NOMO-1 treated with DMSO at 0.1 percent for 48 hours (cell line): Measurements from ENCODE around the gene TENM4.

Experiments
- DNase-seq: peaks from one replicate; lab custom pipeline; 2025; ENCODE audit not compliant: unreplicated experiment; lab: John Stamatoyannopoulos, UW

The TENM4 gene

DNA sequence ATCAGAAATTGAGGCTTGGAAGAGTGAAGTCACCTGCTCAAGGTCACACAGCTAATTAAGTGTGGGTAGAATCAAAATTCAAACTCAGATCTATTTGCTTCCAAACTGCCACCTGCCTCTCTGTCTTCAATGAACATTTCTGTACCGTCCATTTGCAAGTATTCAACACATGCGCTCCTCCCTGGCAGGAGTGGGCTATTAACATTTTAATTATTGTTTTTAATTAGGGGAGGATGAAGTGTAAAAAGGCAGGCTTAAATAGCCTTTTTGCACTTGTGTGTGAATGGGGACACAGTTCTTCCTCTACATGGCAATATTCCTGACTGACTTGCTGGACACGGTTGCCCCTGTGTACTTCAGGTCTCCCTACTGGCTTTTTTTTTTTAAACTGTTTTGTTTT lies 751.7 kb downstream of the TENM4 start:
- no peak for DNase-seq

DNA sequence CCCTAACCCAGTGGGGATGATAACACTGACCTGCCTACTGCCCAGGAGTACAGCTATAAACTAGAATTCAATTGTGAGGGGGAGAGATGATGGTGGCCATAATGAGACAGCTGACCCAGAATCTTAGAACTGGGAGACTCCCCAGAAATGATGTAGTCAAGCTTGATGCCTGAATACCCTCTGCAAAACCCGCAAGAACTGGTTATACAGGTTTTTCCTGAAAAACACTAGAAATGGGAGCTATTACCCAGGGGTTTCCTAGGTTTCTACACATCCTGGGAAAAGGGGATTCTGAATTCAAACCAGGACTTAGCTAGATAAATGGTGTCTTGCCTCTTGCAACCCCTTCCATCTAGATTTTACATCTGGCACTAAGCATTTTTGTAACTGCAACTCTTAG lies 752.4 kb downstream of the TENM4 start:
- no peak for DNase-seq

DNA sequence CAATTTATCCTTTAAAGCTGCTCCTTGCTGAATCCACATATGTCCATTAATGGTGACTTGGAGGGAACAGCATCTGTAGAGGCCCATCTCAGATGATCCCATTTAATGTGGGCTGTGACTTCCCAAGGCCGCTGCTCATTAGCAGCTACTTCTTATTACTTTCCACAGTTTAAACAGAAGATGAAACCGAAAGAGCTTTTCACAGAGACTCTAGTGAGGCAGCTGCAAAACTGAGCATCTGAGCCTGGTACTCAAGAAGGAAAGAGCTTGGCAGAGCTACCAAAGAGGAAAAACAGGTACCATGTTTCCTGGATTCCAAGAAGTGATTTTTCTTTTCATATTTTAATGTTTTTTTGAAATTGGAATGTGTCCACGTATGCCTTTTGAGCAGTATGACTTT lies 755.7 kb downstream of the TENM4 start:
- DNase-seq, result no peak

DNA sequence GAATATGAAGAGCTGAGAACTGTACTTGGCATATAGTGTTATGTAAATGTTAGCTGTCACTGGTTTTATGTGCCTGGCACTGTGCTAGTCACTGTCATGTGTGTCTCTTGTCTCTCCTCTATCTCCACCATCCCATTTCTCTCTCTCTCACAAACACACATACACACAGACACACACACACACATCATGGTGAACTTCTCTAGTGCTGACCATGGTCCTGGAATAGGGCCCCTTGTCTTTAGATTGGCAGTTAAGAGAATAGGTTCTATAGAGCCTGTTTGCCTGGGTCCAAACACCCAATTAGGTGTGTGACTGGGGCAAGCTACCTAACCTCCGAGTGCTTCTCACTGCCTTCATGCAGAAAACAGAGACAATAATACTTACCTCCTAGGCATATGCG lies 756.5 kb downstream of the TENM4 start:
- no peak for DNase-seq

DNA sequence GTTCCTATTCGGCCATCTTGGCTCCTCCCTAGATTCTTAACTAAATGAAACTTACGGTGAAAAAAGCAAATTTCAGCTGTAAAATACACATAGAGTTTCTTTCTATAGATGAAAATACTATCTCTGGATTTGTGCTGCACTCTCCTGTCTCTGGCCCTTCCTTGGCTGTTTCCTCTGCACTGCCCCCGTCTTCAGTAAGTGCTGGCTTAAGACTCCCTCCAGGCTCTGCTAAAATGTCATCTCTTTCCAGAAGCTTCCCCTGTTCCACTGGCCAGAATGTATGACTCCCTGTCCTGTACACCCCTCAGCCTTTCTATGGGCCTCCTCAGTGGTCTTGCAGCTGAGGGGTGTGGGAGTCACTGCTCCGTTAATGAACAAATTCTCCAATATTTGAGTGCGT lies 757.1 kb downstream of the TENM4 start:
- no peak for DNase-seq

DNA sequence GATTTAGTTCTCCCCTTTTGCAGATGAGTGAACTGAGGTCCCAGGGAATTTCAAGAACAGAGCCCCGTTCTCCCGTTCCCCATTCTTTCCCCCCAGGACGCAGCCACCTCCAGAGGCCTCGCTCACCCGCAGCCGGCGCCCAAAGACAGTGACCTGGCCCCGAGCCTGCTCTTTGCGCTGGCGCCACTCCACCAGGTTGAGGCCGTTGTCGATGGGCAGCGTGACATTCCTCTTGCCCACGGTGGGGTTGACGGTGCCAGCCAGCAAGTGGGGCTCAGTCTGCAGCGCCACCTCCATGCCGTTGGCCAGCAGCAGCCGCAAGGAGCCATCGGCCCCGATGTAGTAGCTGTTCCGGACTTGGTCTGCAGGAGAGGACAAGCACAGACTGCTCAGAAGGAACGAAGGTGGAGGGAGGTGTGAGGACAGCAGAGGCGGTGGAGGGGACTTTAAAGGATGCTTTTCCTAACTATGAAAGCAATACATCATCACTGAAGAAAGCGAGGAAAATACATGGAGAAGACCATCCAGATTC lies 764.7 kb downstream of the TENM4 start:
- no peak for DNase-seq

DNA sequence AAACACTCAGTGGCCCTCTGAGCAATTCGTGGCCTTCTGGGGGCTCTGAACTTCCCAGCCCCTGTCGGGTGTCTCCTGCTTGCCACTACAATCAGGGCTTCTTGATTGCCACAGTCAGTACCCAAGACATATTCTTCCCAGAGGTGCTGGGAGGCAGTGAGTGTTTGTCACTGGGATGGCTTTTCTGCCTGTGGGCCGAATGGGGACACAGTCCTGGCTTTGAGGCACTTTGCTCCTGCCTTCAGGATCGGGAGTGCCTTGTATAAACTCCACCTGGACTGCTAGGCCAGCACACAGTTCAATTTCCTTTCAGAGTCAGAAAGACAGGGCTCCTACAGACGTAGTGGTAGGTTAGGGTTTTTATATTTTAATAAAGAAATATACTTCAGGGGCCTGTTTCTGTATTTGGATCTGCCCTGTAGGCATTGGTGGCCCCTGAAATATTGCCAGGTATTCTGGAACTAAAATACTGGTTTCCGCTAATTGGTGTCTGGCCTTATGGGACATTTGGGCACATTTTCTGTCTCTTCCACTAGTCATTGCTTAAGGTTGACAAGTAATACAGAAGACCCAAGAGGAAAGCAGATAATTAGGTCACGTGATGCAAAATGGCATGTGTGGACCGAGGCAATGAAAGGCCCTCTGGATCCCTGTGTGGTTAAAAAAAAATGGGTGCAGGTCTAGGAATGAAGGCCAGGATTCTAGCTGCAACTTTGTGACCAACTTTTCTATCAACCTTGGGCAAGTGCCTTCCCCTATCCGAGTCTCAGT lies 767.8 kb downstream of the TENM4 start:
- DNase-seq, result no peak

DNA sequence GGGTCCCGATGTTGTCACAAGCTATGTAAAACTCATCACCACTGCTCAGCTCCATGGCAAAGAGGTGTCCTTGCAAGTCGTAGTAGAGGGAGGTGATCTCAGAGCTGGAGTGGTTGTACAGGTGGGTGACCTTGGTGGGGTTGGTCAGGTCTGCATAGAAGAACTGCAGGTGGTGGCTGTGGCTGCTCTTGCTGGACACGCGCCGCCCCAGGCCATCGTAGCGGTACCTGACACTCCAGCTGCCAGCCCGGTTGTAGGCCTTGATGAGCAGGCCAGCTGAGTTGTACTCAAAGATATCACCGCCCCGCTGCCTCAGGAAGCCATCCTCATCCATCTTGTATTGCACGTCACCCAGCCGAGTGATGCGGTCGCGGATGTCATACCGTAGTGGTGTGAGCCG lies 771.6 kb downstream of the TENM4 start:
- no peak for DNase-seq

DNA sequence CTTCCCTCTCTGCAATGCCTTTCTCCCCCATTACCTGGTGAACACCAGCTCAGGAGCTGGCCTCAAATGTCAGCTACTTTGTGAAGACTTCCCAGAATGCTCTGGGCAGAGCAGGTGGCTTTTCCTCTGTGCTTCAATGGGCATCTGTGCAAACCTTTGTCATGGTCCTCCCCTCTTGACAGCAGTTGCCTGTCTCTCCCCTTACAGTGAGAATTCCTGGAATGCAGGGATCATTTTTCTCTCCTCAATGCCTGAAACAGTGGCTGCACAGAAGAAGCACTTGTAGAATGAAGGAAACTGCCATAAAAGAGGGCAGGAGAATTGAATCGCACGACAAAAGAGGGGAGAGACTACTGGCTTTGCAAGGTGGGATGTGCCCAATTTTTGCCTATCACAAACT lies 773.4 kb downstream of the TENM4 start:
- no peak for DNase-seq

DNA sequence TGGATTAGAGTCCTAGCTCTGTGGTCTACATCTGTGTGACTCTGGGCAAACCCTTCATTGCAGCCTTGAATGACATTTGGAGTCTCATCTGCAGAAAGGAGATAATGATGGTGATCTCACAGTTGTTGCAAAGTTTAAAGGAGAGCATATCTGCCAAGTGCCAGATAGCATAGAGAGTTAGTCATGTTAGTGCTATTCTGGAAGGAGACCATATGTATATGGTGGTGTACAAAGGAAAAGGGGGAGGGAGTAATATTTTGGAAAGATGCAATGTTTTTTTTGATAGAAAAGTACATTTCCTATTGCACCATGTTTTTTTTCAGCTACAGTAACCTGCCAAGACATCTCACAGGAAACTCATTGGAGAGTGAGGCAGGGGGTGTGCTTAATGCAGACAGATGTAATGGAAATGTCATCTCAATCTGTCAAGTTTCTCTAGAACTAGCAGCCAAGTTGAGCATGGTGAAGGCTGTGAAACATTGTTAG lies 774.1 kb downstream of the TENM4 start:
- no peak for DNase-seq

DNA sequence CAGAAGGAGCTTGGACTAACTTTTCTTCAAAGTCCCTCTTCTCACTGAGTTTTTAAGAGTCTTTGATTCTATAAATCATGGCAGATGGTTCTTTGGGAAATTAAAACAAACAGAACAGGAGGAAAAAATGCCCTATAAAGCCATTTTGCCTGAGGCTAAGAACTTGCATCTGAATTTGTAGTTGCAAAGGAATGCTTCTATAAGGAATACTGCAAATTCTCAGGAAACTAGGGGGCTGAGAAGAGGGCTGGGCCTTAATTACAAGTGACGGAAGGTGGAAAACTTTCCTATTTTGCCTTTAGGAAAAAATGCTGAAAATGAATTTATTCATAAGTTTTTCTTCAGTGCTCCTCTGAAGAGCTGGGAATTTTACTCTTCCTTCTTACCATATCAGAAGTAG lies 776.2 kb downstream of the TENM4 start:
- DNase-seq, result no peak

DNA sequence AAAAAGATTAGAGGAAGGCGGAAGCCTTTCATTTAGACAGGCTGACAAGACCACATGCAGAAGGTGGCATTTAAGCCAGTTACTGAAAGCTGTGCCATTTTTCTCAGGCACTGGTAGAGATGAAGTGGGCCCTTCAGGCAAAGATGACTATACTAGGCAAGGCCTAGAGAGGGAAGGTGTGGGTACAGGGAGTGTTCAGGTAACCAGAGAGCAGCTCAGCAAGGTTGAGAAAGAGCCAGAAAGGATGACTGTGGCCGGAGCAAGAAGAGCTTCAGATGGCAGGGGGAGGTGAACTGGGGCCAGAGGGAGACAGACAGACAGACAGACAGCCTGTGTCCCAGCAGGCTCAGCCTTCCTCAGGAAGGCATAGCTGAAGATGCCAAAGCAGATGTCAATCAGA lies 778.0 kb downstream of the TENM4 start:
- no peak for DNase-seq

DNA sequence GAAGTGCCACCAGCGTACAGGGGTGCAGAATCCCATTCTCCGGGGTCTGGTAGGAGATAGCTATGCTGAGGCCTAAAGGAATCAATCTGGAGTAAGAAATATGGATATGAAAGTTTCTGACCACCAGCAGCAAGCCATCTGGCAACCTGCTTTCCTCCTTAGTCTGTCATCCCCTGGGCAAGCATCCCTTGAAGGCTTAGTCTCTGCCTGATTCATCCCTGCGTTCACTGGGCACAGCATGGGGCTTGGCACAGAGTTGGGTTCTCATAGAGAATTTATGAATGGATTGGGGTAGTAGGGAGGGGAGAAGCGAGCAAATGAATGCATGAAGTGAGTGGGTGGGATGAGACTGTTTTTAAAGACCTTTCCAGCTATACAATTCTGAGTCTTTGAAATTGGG lies 780.4 kb downstream of the TENM4 start:
- DNase-seq, result no peak

DNA sequence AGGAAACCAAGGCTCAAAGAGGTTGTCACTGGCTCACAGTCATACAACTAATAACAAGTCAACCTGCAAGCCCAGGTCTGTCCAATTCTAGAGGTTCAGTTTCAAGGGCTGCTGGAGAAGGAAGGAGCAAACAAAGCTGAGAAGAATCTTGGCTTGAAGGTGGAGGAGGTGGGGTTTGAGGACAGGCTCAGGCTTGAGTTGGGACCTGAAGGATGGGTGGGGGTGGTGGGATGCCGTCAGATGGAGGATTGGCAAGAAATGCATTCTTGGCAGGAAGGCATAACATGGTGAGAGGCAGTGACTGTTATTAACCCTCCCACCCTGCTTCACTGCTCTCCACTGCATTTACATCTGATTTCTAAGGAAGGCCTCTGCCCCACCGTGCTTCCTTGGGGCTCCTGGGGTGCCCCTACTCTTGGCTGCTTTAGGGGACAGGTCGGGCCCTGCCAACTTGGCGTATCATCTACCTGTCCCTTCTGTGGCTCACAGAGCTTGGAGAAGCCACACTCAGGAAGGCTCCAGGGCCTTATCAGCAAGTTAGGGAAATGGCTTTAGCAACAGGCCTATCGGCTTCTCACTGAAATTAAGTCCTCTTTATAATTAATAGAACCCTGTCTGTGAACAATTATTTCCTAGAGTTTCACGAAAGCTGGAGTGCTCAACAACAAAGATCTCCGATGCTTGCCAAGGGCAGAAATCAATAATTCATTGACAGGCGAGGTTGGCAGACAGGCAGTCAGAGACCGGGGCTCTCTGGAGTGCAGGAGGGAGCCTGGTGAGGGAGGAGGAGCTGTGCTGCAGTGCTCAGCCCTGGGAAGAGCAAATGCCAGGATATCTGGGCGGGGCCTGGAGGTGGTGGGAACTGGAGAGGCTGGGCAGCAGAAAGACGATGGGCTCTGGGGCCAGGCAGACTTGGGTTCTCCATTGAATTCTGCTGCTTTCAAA lies 781.2 kb downstream of the TENM4 start:
- no peak for DNase-seq

DNA sequence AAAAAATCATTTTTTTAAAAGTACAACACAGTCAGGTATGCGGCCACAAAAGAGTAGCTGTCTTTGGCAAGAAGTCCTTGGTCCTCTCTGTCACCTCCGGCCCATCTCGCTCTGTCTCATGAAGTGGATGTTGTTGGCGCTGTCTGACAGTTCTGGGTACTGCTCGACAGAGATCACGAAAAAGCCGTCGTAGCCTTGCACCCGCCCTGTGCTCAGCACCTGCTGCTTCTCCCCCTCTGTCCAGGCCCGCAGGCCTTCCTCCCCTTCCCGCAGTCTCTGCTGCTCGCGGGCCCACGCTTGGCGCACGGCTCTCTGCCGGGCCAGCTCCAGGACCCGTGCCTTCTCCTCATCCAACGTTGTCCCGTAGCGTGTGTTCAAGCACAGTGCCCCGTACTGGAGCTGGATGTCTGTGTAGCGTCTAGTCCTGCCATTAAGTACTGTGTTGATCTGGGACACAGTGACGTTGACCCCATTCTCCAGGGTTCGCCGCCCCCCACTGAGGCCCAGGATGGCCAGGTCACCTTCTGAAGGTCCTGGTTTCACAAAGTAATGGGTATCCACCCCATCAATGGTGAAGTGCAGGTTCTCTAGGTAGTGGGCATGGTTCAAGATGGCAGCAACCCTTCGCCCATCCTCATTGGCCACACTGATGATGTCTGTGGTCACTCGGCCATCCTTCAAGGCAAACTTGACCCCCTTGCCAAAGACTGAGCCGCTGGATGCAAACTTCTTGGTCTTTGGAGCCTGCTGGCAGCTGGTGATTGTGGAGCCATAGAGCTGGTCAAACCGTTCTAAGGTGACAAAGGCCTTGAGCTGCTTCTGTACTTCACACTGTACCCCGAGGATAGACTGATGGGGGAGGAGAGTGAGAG lies 782.6 kb downstream of the TENM4 start:
- DNase-seq, result no peak

DNA sequence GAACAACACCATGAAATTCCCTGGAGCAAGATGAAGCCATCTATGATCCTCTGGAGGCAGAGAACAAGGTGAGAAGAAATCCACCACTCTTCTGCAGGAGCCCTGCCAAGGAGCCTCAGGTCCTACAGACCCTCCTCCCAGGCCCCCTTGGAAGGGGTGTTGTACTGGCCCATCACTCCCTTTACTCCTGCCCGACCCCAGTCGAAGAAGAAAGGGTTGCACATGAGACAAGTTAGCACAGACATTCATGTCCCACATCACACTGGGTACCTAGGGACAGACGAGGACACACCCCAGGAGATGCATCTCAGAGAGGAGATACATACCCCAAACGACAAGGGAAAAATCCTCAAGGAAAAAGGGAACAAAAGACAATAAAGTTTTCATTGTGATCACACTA lies 783.4 kb downstream of the TENM4 start:
- DNase-seq, result no peak

DNA sequence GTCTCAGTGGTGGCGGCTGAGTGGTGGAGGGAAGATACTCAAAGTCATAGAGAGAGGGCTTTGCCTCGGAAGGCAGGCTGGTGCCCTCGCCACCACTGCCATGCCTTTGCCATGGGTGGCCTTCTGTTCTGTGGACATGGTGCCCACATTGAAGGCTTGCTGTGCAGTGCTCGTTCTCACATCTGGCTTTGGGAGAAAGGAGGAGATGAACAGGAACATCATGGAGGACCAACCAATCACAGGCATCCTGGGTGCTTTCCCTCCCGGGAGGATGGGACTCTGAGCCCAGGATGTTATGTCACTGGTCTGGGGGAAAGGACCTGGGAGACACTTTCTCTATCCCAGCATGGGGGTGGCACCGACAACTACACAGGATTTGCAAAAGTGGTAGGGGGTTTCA lies 783.8 kb downstream of the TENM4 start:
- DNase-seq, result no peak

DNA sequence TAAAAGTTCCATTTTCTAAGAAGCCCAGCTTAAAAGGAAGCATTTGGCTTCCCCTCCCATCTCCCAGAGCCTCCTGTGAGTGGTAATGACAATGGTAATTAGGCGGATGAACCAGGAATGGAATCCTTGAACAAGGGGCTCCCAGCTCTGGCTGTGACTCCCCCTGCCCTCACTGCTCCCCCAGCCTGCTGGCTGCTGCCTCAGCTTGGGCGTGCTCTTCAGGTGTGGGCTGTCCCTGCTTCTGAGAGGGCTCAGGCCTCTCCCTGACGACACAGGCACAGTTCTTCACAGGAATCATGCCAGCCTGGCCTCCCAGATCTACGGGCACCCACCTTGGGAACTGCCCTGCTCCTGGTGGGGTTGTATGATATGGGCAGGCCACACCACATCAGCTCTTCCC lies 784.5 kb downstream of the TENM4 start:
- no peak for DNase-seq

DNA sequence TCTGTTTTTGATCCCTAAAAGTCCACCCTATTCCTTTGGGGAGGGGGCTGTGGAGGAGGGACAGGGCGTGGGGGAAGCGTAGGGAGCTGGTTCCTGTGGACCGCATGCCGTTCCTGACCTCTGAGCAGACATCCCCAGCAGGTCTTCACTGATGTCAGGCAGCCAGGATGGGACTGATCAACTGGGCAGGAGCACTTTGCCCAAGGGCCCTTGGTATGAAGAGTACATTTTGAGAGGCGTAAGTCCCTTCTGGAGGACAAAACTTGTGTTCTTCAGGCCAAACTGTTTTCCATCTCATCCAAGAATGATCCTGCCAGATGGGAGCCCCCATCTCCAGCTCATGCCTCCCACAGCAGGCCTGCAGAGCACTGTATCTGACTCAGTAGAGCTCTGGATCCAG lies 785.3 kb downstream of the TENM4 start:
- no peak for DNase-seq

DNA sequence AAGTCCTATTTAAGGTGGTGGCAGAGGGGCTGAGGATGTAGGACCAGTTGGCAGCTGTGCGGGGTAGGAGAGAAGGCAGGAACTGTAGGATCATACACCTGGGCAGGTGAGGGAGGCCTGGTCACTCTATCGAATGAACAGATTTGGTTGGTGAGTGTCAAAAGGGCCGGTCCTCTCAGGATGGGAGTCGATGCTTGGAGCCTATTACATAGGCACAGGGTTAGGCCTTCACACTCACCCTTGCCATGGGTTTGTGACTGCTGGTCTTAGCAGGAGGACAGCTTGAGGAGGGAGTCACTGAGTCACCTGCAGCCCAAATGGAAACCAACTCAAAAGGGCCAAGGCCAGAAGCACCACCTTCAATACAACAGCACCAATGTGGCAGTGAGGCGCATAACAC lies 786.0 kb downstream of the TENM4 start:
- DNase-seq, result no peak

DNA sequence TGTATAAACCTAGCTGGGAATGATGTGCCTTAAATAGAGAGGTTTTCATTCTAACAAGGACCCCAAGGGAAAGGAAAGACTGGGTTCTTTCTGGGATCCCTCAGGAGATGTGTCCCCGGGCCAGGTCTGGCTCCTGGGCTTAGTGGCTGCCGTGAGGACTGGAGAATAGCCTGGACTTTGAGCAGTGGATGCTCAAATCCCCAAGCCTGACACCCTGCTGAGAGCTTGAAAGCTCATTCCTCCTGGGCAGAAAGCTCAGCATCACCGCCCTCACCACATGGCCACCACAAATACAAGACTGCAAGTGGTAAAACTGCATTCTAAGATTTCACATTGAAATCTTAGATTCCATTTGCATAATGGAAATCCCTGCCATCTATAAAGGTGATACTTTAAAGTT lies 786.8 kb downstream of the TENM4 start:
- DNase-seq, result no peak
